Loucy (cell line): ENCODE data around the gene CNDP1.

Experiments used
- H2AFZ ChIP-seq: fragments of 200-600 bp; sonication (generic); 2 replicates; pipeline ENCODE4 v1.6.0; 2016; ENCODE audit warnings: antibody characterized with exemption, mild to moderate bottlenecking, low read length, moderate library complexity
- H3F3A ChIP-seq: fragments of 200-600 bp; 2 replicates; pipeline ENCODE4 v1.6.0; 2016; ENCODE audit warnings: antibody characterized with exemption, low read depth, mild to moderate bottlenecking
- H3K27me3 ChIP-seq: fragments of 200-600 bp; sonication (generic); 2 replicates; pipeline ENCODE4 v1.6.1; 2014; ENCODE audit warnings: low read length, mild to moderate bottlenecking; ENCODE audit not compliant: insufficient read depth, poor library complexity, severe bottlenecking
- H3K36me3 ChIP-seq: fragments of 200-600 bp; sonication (generic); 2 replicates; pipeline ENCODE4 v1.6.1; 2016; ENCODE audit warnings: low read length; ENCODE audit not compliant: insufficient read depth
- H3K4me1 ChIP-seq: fragments of 200-600 bp; sonication (generic); 2 replicates; pipeline ENCODE4 v1.5.1; 2014; ENCODE audit warnings: low read length, mild to moderate bottlenecking; ENCODE audit not compliant: insufficient read depth, poor library complexity, severe bottlenecking
- H3K4me2 ChIP-seq: fragments of 200-600 bp; sonication (generic); 2 replicates; pipeline ENCODE4 v1.6.0; 2014; ENCODE audit warnings: antibody characterized with exemption, low read length, low read depth, mild to moderate bottlenecking; ENCODE audit not compliant: poor library complexity, severe bottlenecking
- H3K4me3 ChIP-seq: fragments of 200-600 bp; sonication (generic); 2 replicates; pipeline ENCODE4 v1.5.1; 2014; ENCODE audit warnings: low read length, mild to moderate bottlenecking, mixed read lengths; ENCODE audit not compliant: poor library complexity, severe bottlenecking
- H3K79me2 ChIP-seq: fragments of 200-600 bp; sonication (generic); 2 replicates; pipeline ENCODE4 v1.6.1; 2014; ENCODE audit warnings: low read length; ENCODE audit not compliant: insufficient read depth
- H3K9ac ChIP-seq: fragments of 200-600 bp; sonication (generic); 2 replicates; pipeline ENCODE4 v1.6.0; 2014; ENCODE audit warnings: mild to moderate bottlenecking, low read depth, low read length, moderate library complexity; ENCODE audit not compliant: poor library complexity, severe bottlenecking
- H3K9me2 ChIP-seq: fragments of 200-600 bp; sonication (generic); replicated peaks from 2 replicates; pipeline ENCODE4 v1.6.1; 2016; ENCODE audit warnings: low read depth, low read length, mixed read lengths
- H3K9me3 ChIP-seq: fragments of 200-600 bp; sonication (generic); 2 replicates; pipeline ENCODE4 v1.6.1; 2014; ENCODE audit warnings: mild to moderate bottlenecking, antibody characterized with exemption, low read length, low read depth; ENCODE audit not compliant: insufficient read depth
- H4K20me1 ChIP-seq: fragments of 200-600 bp; sonication (generic); 2 replicates; pipeline ENCODE4 v1.6.0; 2014; ENCODE audit warnings: antibody characterized with exemption, low read length, mild to moderate bottlenecking; ENCODE audit not compliant: insufficient read depth, poor library complexity, severe bottlenecking
- CTCF ChIP-seq: fragments of 200-600 bp; sonication (generic); conservative IDR thresholded peaks from 2 replicates; pipeline ENCODE4 v1.5.1; 2014; ENCODE audit warnings: mild to moderate bottlenecking, antibody characterized with exemption, low read length
- EZH2phosphoT487 ChIP-seq: fragments of 200-600 bp; IDR thresholded peaks from 2 replicates; pipeline ENCODE4 v1.6.1; 2018; ENCODE audit warnings: antibody characterized with exemption, mild to moderate bottlenecking, moderate library complexity, borderline replicate concordance

CNDP1 gene

GRCh38 chr18:74511823-74512222 is 22.5 kb upstream of the CNDP1 start:
- Histone ChIP-seq H3K4me3 (no peak overlapping the region), H3K9ac (no peak overlapping the region), H3K79me2 (no peaks in the 10 kb centered on the region), H3K4me2 (no peak overlapping the region), H3K4me1 (no peaks in the 10 kb centered on the region), H2AFZ (no peak overlapping the region), H3K36me3 (peaks cover 83% of the 10 kb centered on the region; the same call in 1 of the 2 replicates), H3K9me2 (no peaks in the 10 kb centered on the region), H3F3A (no peaks in the 10 kb centered on the region), H4K20me1 (no peaks in the 10 kb centered on the region), H3K9me3 (no peaks in the 10 kb centered on the region), H3K27me3 (no peaks in the 10 kb centered on the region)
- no peak for TF ChIP-seq CTCF
- no peak for TF ChIP-seq EZH2phosphoT487

GRCh38 chr18:74512321-74513053 is 21.8 kb upstream of the CNDP1 start:
- TF ChIP-seq EZH2phosphoT487 (no peak), CTCF (no peak)
- H3K9me2 ChIP-seq, result no peaks in the 10 kb centered on the region
- no peaks in the 10 kb centered on the region for H3F3A ChIP-seq
- H3K4me2 ChIP-seq, result no peak overlapping the region
- H3K4me1 ChIP-seq, result no peaks in the 10 kb centered on the region
- no peaks in the 10 kb centered on the region for H4K20me1 ChIP-seq
- H3K9me3 ChIP-seq, result no peaks in the 10 kb centered on the region
- no peaks in the 10 kb centered on the region for H3K79me2 ChIP-seq
- no peak overlapping the region for H3K9ac ChIP-seq
- H3K4me3 ChIP-seq, result no peak overlapping the region
- H2AFZ ChIP-seq, result no peak overlapping the region
- no peaks in the 10 kb centered on the region for H3K27me3 ChIP-seq
- H3K36me3 ChIP-seq, result peaks cover 80% of the 10 kb centered on the region; the same call in 1 of the 2 replicates

- H4K20me1 ChIP-seq, result no peaks in the 10 kb centered on the region
- H3F3A ChIP-seq, result no peaks in the 10 kb centered on the region
- no peaks in the 10 kb centered on the region for H3K4me1 ChIP-seq
- H3K79me2 ChIP-seq, result no peaks in the 10 kb centered on the region
- H3K9me3 ChIP-seq, result no peaks in the 10 kb centered on the region
- H3K4me2 ChIP-seq, result no peak overlapping the region
- no peak overlapping the region for H3K4me3 ChIP-seq
- H3K9ac ChIP-seq, result no peak overlapping the region
- TF ChIP-seq EZH2phosphoT487 (no peak), CTCF (no peak)
- peaks cover 74% of the 10 kb centered on the region; the same call in 1 of the 2 replicates for H3K36me3 ChIP-seq
- no peaks in the 10 kb centered on the region for H3K9me2 ChIP-seq
- H3K27me3 ChIP-seq, result no peaks in the 10 kb centered on the region
- H2AFZ ChIP-seq, result no peak overlapping the region
These were observed 21.0 kb upstream of the CNDP1 start for GRCh38 chr18:74513149-74513882.
